Cerebellar cortex (tissue), 1 donor: ENCODE data around the gene CDH12.
"Not testable (repeated sequence)": the region's sequence is repeated elsewhere in the genome, so short reads cannot be mapped to it uniquely, and the experiment has no call there.

Source experiments
- DNase-seq: peaks from one replicate; pipeline ENCODE4 v3.0.0-alpha.2; 2015; ENCODE audit warnings: low spot score

CDH12 gene

DNA sequence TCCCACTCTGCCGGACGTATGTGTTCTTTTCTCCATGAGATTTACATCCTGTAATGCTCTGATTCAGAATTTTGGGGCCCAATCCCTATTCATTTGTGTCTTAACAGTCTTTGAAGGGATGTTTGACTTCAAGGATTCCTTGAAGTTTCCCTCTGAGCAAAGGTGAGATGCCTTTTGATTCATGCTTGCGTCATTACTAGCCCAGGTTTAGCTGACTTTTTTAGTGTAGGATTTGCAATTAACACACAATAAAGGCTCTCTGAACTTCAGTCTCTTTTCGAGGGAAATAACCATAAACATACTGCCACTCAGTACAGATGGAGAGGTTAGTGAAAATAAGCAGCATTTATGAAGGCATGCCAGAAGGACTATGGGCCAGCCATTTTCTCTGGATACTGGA, 842.3 kb downstream of the CDH12 start:
- DNase-seq = not testable (repeated sequence)

DNA sequence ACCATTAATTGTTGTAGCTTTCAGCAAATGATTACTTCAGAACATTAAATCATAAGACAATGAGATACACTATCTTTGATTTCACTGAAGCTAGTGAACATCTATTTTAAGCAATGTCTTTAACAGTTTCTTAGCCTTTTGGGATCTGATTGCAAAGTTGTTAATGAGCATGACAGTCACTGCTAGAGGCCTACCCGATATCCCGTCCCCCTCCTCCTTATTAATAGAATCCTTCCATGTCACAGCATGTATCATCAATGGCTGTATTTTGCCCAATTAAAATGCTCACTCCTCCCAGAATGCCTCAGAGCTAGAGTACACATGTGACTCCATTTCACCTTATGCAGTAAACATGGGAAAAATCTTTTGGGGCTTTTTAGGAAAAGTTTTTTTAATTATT, 852.0 kb downstream of the CDH12 start:
- not testable (repeated sequence) for DNase-seq

GRCh38 chr5:21985799-21986198, 867.3 kb downstream of the CDH12 start:
- not testable (repeated sequence) for DNase-seq

DNA sequence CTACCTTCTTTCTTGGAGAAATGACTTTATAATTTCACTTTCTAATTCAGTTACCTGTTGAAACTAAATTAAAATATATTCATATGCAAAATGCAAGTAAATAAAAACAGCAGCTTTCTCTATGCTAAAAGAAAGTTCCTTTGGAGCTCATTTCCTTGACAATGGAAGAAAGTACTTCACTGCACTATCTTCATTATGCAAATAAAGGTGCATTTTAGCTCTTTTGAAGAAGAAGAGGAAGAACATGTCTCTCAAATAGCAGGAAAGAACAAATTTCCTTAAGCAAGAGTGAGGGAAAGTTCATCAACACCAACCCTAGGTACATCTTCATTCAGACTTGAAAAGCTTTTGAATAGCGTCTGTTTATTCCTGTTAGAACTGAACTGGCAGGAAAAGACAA, 901.6 kb downstream of the CDH12 start:
- not testable (repeated sequence) for DNase-seq

DNA sequence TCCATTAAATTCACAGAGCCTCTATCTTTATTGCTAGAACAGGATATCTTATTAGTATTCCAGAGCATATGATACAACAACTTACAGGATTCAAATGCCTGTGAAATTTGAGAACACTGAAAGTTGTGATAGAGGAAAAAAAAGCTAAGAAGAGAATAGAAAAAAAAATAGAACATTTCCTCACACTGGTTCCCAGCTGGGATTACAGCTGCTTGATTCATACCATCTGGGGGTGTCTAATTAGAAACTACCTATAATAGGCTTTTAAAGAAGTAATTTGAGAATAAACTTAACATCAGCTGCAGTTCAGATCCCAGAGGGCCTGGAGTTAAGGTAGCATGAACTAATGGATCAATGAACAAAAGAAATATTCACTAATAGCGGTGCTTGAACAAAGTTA, 922.0 kb downstream of the CDH12 start:
- DNase-seq = no peak

- peak; percentile 68 for DNase-seq
These were observed 933.6 kb downstream of the CDH12 start for GRCh38 chr5:21919414-21920022.

GRCh38 chr5:21918451-21918850, 934.7 kb downstream of the CDH12 start:
- no peak for DNase-seq

DNA sequence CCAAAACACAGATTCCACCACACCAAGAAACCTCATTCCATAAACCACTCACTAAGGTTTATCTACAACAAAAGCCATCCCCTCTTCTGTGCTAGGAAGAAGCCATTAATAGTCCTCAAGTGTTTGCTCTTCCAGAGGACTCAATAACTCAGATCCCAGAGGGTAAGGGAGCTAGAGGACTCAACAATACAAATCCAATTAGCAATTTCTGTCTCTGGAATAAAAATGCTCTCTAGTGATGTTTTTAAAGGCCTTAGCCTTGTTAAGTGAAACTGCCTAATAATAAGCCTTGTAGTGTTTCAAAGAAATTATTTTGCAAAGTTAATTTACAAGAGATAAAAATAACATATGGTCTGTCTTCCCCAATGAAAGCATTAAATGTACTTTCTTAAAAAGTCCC, 942.4 kb downstream of the CDH12 start:
- no peak for DNase-seq

DNA sequence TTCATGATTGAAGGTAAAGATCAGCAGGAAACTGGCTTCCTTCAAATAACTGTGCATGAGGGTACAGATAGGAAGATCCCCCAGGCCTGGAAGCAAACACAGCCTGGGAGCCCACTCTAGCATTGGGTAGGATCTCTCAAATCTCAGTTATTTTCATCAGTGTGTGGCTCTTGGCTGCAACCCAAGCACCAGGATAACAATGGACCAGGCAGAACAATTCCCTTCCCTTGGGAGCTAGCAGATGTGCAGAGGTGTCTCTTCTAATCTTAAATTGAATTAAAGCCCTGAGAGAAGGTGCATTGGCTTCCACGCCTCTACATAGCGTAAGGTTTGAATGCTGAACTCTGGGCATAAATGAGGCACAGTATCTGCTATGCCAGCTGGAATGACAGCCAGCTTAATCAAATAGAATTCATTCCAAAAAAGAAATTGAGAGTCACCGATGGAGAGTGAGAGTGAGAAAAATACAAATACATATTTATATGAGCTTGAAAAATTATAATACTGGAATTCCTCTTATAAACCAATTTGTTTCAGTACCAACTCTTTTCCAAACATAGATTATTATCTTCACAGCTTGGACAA, 957.3 kb downstream of the CDH12 start:
- no peak for DNase-seq

DNA sequence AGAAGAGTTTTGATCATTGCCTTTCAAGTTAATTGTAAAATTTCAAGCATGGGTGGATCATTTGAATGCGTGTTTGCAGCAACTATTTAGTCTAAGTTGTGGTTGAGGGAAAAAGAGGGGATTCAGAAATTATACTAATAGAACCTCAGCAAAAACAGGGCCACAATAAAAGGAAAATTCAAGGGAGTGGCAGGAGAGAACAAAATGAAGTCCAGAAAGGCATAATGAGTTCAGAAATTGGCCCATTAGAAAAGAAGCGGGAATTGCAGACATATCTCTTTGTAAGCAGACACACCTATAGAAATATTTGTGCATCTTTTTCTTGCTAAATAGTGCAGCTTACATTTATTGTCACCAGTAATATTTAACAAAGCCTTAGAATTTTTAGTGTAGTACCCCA, 960.0 kb downstream of the CDH12 start:
- no peak for DNase-seq

DNA sequence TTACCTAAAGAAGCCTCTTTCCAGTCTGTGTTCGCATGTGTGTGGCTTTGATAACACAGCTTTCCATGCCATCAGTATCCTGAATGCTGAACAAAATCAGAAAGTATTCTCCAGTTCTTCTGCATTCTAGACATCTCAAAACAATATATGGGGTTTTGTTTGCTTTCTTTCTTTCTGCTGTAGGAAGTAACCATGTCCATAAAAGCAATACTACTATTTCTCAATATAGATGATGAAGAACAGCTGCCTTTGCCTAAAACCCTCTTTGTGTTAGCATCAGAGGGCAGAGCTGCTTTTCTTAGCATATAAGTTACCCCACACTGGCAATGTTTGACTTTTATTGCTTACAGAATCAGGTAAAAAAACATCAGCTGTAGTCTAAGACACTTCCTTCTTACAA, 963.6 kb downstream of the CDH12 start:
- DNase-seq = no peak

GRCh38 chr5:21882074-21882745, 970.9 kb downstream of the CDH12 start:
- no peak for DNase-seq

- no peak for DNase-seq
These were observed 973.0 kb downstream of the CDH12 start for GRCh38 chr5:21880164-21880563.

- no peak for DNase-seq
These were observed 990.2 kb downstream of the CDH12 start for GRCh38 chr5:21862986-21863385.

GRCh38 chr5:21858441-21858840, 994.7 kb downstream of the CDH12 start:
- no peak for DNase-seq

DNA sequence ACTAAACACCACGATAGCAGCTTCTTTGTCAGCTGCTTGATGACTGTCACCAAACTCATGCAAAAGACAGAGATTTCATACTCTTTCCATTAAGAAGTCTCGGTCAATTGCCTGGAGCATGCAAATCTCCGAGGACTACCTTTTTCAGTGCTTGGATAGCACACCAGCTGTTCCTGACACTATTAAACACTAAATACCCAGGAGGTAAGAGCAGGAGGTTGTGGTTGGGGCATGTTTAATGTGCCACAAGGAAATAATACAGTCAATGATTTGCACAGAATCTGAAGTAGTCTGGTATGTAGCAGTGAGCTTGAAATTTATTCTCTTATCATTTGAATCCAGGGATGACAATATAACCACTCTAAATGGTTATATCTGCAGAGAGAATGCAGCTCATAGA, 996.2 kb downstream of the CDH12 start:
- no peak for DNase-seq

DNA sequence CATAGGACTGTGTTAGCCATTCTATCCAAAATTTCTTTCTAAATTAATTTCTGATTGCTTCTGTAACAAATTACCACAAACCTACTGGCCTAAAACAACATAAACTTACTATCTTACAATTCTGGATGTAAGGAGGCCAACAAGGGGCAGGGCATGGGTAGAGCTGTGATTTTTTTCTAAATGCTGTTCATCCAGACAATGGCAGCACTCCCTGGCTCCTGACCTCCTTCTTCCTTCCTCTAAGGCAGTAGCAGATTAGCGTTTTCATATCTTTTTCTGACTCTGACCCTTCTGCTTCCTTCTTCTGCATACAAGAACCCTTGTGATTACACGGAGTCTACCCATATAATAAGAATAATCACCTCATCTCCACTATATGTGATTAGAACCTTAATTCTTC, 1005.8 kb downstream of the CDH12 start:
- no peak for DNase-seq

GRCh38 chr5:21844960-21845359, 1008.2 kb downstream of the CDH12 start:
- no peak for DNase-seq

DNA sequence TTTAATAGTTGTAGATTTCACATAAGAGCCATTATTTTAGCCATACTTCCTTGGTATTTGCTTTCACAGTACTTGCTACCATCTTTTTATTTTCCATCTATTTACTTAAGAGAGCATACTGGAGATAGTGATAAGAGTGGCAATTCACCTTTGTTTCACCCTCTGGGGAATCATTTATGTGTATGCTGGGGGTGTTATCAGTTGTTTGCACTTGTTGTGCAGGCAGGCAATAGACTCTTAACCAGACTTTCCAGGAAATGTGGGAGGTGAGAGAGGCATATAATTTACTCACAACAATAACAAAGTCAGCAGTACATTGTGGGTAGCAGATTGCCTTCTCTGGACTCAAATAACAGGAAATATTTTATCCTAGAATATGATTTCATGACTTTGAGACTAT, 1018.3 kb downstream of the CDH12 start:
- DNase-seq = no peak

GRCh38 chr5:21831145-21831787, 1021.9 kb downstream of the CDH12 start:
- DNase-seq = no peak

- DNase-seq = no peak
These were observed 1026.3 kb downstream of the CDH12 start for GRCh38 chr5:21826884-21827283.

DNA sequence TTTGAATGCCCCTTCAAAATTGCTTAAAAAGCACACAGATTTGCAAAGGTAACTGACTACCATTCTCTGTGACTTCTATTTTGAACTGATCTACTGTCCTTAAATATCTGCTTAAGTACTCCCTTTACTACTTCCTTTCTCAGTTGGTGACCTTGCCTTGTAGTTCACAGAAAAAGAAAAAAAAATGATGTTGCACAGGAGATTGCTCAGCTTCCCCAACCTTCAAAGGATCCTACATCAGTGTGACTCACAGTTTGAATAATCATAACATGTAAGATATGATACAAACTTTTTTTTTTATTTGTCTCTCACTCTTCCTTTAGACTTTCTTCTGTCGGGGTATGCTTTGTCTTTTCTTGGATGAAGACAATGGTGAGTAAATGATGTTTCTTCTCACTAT, 1029.6 kb downstream of the CDH12 start:
- DNase-seq = no peak

DNA sequence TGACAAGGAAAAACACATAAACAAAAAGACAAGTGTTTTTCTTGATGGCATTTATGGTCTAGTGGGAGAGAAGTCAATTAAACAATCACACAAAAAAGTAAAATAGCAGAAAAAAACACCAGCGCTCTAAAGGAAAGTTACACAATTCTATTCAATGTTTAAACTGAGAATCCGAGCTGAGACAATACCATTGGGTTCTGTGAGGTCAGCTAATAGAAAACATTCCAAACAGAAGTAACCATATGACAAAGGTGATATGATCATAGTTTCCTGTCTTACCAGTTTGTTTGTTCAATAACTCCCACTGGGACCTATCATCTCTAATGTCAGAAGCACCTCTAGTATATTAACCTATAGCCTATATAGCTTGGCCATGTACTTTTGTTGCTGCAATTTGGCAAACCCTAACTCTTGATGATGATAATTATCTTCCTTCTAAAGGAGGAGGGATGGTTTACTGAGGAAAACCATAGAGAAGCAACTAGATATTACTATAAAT, 1030.0 kb downstream of the CDH12 start:
- no peak for DNase-seq
